Tibial nerve (tissue), 4 donors: ENCODE measurements around the gene DNLZ. TPM values are rescaled to one million over a fixed set of nuclear protein-coding genes. Genes with fewer than 3 reads are reported as not detected.
A peak's percentile ranks its signal among the peaks of the same experiment; 100 is the strongest.

ENCODE experiments used
- DNase-seq, 2 donors: peaks; one replicate each; pipeline ENCODE4 v3.0.0-alpha.2; 2019; ENCODE audit warnings: low spot score in 2 of 2
- H3K27ac ChIP-seq, 4 donors: fragments of 200-600 bp; sonication (generic) in 3 of 4; one replicate each; pipeline ENCODE4 v1.5.1; 2017 to 2019; ENCODE audit warnings: mild to moderate bottlenecking in 1 of 4
- H3K27me3 ChIP-seq, 2 donors: fragments of 200-600 bp; sonication (generic) in 1 of 2; one replicate each; pipeline versions ENCODE4 v1.5.1 to v1.6.0; 2017 to 2019
- H3K36me3 ChIP-seq, 3 donors: fragments of 200-600 bp; sonication (generic); one replicate each; pipeline ENCODE4 v1.5.1; 2018 to 2019
- H3K4me1 ChIP-seq, 4 donors: fragments of 200-600 bp; sonication (generic) in 3 of 4; one replicate each; pipeline ENCODE4 v1.5.1; 2017 to 2019
- H3K4me3 ChIP-seq, 4 donors: fragments of 200-600 bp; sonication (generic) in 3 of 4; one replicate each; pipeline ENCODE4 v1.5.1; 2017 to 2019; ENCODE audit warnings: mild to moderate bottlenecking in 1 of 4, moderate library complexity in 1 of 4
- H3K9me3 ChIP-seq, 4 donors: fragments of 200-600 bp; sonication (generic) in 3 of 4; one replicate each; pipeline ENCODE4 v1.5.1; 2017 to 2019
- EP300 ChIP-seq, 2 donors: sonication (generic); formaldehyde crosslinking; IDR thresholded peaks; one replicate each; pipeline ENCODE4 v1.6.1; 2017; ENCODE audit warnings: antibody characterized with exemption in 2 of 2, mild to moderate bottlenecking in 1 of 2
- POLR2A ChIP-seq, 2 donors: fragments of 450-650 bp; IDR thresholded peaks; one replicate each; pipeline ENCODE4 v1.6.1; 2017; ENCODE audit warnings: antibody characterized with exemption in 2 of 2, mild to moderate bottlenecking in 2 of 2, moderate library complexity in 2 of 2
- WGBS, 2 donors: methylation state at CpG; one replicate each; pipeline ENCODE4 v1.1.5; 2018; 5-methylcytosine and 5-hydroxymethylcytosine counted together
- total RNA-seq, 4 donors: library from RNA; depleted of rRNA; stranded (reverse); fragments of >200 nt; gene quantifications; one replicate each; pipeline ENCODE4 v1.1.0, GENCODE V29; 2016
- TF ChIP-seq, protein P1 (sequence below), 5 experiments: fragments of 200-600 bp in 3 of 5; fragments of 450-650 bp in 2 of 5; sonication (generic) in 3 of 5; IDR thresholded peaks; one replicate each; pipeline ENCODE4 v1.5.1; 2016 to 2019; ENCODE audit warnings: antibody characterized with exemption in 5 of 5, mild to moderate bottlenecking in 3 of 5, moderate library complexity in 2 of 5

Gene DNLZ
- total RNA-seq, 4 donors from 2014 or later, result 49.4 to 79.5 (median 70.8) TPM

DNA sequence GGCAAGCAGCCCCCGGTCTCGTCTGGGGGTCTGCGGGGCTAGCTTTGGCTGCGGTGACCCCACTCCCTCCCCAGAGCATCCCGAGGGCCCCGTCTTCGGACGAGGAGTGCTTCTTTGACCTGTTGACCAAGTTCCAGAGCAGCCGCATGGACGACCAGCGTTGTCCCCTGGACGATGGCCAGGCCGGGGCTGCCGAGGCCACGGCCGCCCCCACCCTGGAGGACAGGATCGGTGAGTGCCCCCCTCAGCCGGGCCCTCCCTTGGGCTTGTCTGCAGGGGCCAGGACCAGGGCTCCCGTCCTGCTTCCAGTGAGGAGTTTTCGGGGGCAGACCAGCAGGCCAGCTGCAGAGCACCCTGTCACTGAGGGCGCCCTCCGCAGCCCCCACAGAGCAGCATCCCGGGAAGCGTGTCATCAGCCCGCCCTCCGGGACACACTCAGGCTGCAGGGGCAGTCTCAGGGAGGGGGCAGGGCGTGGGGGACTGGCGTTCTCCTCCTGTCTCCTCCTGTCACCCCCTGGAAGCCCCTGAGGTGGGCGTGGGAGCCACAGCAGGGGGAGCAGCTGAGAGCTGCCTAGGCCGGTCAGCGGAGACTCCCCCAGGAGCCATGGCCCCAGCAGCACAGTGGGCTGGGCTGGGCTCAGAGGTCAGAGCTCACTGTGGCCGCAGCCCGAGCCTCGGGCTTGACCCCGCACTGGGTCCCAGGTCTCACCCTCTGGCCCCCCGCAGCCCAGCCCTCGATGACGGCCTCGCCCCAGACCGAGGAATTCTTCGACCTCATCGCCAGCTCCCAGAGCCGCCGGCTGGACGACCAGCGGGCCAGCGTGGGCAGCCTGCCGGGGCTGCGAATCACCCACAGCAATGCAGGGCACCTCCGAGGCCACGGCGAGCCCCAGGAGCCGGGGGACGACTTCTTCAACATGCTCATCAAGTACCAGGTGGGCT lies 7.7 kb downstream of the DNLZ start:
- Histone ChIP-seq H3K4me3 (no peak overlapping the region), H3K36me3 (peaks cover 0 to 38% (median 0%) of the 10 kb centered on the region in 3 donors), H3K9me3 (no peaks in the 10 kb centered on the region), H3K27ac (peak overlapping the region; percentile 3 to 98 (median 60)), H3K4me1 (peaks cover 0 to 68% (median 19%) of the 10 kb centered on the region in 4 donors), H3K27me3 (no peaks in the 10 kb centered on the region)
- no peak for DNase-seq
- WGBS, 2 donors, result 31 to 39% methylated on average over 36 to 44 of the region's 54 CpGs
- TF ChIP-seq POLR2A (IDR thresholded peaks at IDR 0.05), result no peak
- TF ChIP-seq, protein P1, sequence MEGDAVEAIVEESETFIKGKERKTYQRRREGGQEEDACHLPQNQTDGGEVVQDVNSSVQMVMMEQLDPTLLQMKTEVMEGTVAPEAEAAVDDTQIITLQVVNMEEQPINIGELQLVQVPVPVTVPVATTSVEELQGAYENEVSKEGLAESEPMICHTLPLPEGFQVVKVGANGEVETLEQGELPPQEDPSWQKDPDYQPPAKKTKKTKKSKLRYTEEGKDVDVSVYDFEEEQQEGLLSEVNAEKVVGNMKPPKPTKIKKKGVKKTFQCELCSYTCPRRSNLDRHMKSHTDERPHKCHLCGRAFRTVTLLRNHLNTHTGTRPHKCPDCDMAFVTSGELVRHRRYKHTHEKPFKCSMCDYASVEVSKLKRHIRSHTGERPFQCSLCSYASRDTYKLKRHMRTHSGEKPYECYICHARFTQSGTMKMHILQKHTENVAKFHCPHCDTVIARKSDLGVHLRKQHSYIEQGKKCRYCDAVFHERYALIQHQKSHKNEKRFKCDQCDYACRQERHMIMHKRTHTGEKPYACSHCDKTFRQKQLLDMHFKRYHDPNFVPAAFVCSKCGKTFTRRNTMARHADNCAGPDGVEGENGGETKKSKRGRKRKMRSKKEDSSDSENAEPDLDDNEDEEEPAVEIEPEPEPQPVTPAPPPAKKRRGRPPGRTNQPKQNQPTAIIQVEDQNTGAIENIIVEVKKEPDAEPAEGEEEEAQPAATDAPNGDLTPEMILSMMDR (IDR thresholded peaks at IDR 0.05), result no peak
- no peak for TF ChIP-seq EP300 (IDR thresholded peaks at IDR 0.05)

DNA sequence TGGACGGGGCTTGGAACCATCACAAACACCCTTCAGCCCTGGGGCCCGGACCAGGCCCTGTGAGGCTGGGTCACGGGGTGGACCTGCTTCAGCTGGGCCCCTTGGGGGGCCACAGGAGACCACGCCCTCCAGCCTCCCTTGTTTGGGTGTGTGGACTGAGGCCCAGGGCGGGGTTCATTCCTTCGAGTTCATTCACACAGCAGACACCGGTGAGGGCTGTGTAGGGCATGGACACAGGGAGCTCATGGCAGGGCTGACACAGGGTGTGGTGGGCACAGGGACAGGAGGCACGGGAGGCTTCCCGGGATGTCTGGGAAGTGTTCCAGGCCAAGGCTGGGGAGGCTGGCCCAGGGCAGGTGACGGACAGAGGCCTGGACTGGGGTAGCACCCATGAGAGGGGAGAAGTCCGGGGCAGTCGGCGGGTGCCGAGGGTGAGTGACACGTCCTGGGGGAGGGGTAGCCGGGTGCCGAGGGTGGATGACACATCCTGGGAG lies 8.9 kb downstream of the DNLZ start:
- Histone ChIP-seq H3K9me3 (no peaks in the 10 kb centered on the region), H3K4me3 (no peak overlapping the region), H3K36me3 (peaks cover 0 to 51% (median 0%) of the 10 kb centered on the region in 3 donors), H3K27ac (peak overlapping the region; percentile 56 to 84 (median 60)), H3K27me3 (no peaks in the 10 kb centered on the region), H3K4me1 (peaks cover 0 to 56% (median 17%) of the 10 kb centered on the region in 4 donors)
- peak in 1 of 2 donors; percentile 35 for DNase-seq
- WGBS, 2 donors, result 19 to 43% methylated on average over 11 to 12 of the region's 17 CpGs
- TF ChIP-seq EP300 (IDR thresholded peaks at IDR 0.05) (no peak), POLR2A (IDR thresholded peaks at IDR 0.05) (no peak)
- TF ChIP-seq, protein P1 (IDR thresholded peaks at IDR 0.05), result no peak

DNA sequence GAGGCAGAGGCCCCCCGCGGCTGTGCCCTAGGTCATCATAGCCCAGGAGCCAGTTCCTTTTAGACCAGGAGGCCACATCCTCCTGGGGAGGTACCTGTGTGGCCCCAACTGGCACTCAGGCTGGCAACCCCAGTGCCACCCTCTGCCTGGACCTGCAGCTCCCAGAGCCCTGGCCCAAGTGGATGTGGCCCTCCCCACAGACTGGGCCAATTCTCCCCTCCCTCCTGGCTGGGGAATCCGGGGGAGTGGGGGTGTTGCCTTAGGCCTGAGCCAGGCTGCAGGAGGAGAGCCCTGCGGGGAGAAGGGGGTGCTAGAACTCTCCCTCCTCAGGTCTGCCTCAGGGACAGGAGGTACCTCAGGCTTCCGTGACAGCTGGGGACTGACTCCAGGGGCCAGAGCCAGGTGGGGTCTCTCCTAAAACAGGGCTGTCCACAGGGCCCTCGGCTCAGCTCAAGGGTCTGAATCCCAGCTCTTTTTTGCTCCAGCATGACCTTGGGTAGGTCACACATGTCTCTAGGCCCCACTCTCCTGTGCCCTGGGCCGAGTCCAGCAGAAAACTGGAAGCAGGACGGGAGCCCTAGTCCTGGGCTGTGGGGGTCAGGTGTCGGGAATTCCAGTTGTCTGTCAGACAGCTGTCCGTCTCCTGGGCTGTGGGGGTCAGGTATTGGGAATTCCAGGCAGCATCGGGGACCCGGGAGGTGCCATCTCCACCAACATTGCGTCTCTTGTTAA lies 9.6 kb downstream of the DNLZ start:
- Histone ChIP-seq H3K36me3 (peaks cover 0 to 54% (median 0%) of the 10 kb centered on the region in 3 donors), H3K27ac (peak overlapping the region; percentile 56 to 84 (median 60)), H3K9me3 (no peaks in the 10 kb centered on the region), H3K4me3 (no peak overlapping the region), H3K4me1 (peaks cover 0 to 48% (median 17%) of the 10 kb centered on the region in 4 donors), H3K27me3 (no peaks in the 10 kb centered on the region)
- TF ChIP-seq EP300 (IDR thresholded peaks at IDR 0.05) (no peak), POLR2A (IDR thresholded peaks at IDR 0.05) (no peak)
- TF ChIP-seq, protein P1 (IDR thresholded peaks at IDR 0.05), result no peak
- 69 to 76% methylated on average over 9 to 11 of the region's 13 CpGs for WGBS, 2 donors
- no peak for DNase-seq

DNA sequence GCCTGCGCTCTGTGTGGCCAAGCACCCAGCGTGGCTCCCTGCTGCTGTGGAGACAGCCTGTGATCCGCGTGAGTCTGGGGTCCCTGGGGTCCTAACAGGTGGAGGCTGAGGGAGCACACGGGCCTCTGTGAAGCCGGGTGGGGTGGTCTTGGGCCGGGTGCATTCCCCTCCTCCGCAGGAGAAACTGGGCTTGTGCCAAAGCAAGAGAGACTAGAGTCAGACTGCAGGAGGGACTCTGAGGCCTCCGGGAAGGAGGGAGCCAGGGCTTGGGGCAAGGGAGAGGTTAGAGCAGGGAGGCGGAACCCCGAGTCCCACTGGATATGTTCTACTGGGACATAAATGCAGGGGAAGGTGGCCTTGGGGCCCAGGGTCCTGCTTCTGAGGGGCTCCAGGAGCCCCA lies 10.5 kb downstream of the DNLZ start:
- 69 to 71% methylated on average over 11 of the region's 11 CpGs for WGBS, 2 donors
- Histone ChIP-seq H3K27ac (peak overlapping the region in 2 of 4 donors; percentile 58 to 84), H3K4me3 (no peak overlapping the region), H3K9me3 (no peaks in the 10 kb centered on the region), H3K4me1 (peaks cover 0 to 50% (median 19%) of the 10 kb centered on the region in 4 donors), H3K27me3 (no peaks in the 10 kb centered on the region), H3K36me3 (peaks cover 0 to 54% (median 0%) of the 10 kb centered on the region in 3 donors)
- DNase-seq, result no peak
- TF ChIP-seq EP300 (IDR thresholded peaks at IDR 0.05) (no peak), POLR2A (IDR thresholded peaks at IDR 0.05) (no peak)
- TF ChIP-seq, protein P1 (IDR thresholded peaks at IDR 0.05), result no peak
